PC-3 (cell line): ENCODE measurements around the gene GCM1. TPM values are rescaled to one million over a fixed set of nuclear protein-coding genes. Genes with fewer than 3 reads are reported as not detected.

Experiments used
- ATAC-seq: fragments of 200-7000 bp; cut with Tn5 transposase; 2 replicates; pipeline ENCODE4 v1.9.1; 2020; ENCODE audit warnings: mild to moderate bottlenecking, moderate library complexity
- BruUV-seq: library from RNA; stranded (reverse); fragments of 400-500 nt; replicated peaks from 2 replicates; lab custom pipeline; 2021; lab: Mats Ljungman, UMichigan
- CTCF ChIA-PET: fragments of 300-600 bp; sonication (Branson Sonifier 250); formaldehyde crosslinking; loops from one replicate; lab custom pipeline; 2022; ENCODE audit warnings: antibody characterized with exemption; lab: Charles Lee
- POLR2A ChIA-PET: fragments of 300-600 bp; sonication (Branson Sonifier 250); formaldehyde crosslinking; loops from one replicate; lab custom pipeline; 2022; ENCODE audit warnings: antibody characterized with exemption; ENCODE audit not compliant: unreplicated experiment; lab: Charles Lee
- DNase-seq: peaks from one replicate; pipeline ENCODE4 v3.0.0-alpha.2; 2015
- H2AFZ ChIP-seq: fragments of 300-600 bp; sonication (generic); 2 replicates; pipeline ENCODE4 v1.6.0; 2016; ENCODE audit warnings: antibody characterized with exemption, low read length
- H3F3A ChIP-seq: fragments of 300-600 bp; sonication (generic); one replicate; pipeline ENCODE4 v1.6.0; 2017; ENCODE audit warnings: antibody characterized with exemption, low read length, control low read depth, mild to moderate bottlenecking; ENCODE audit not compliant: unreplicated experiment
- H3K27ac ChIP-seq: fragments of 300-600 bp; sonication (generic); 2 replicates; pipeline ENCODE4 v1.5.1; 2016; ENCODE audit warnings: mild to moderate bottlenecking, low read length
- H3K27me3 ChIP-seq: fragments of 300-600 bp; sonication (generic); 2 replicates; pipeline ENCODE4 v1.6.1; 2016; ENCODE audit warnings: low read length, mixed read lengths
- H3K36me3 ChIP-seq: fragments of 300-600 bp; sonication (generic); 2 replicates; pipeline ENCODE4 v1.6.1; 2016; ENCODE audit warnings: low read depth, mixed run types, low read length, mixed read lengths
- H3K4me1 ChIP-seq: fragments of 300-600 bp; sonication (generic); 2 replicates; pipeline ENCODE4 v1.5.1; 2016; ENCODE audit warnings: low read length; ENCODE audit not compliant: insufficient read depth
- H3K4me2 ChIP-seq: fragments of 300-600 bp; sonication (generic); 2 replicates; pipeline ENCODE4 v1.6.0; 2016; ENCODE audit warnings: low read length
- H3K4me3 ChIP-seq: fragments of 300-600 bp; sonication (generic); 2 replicates; pipeline ENCODE4 v1.5.1; 2016; ENCODE audit warnings: mild to moderate bottlenecking, low read length, mixed read lengths
- H3K79me2 ChIP-seq: fragments of 300-600 bp; sonication (generic); 2 replicates; pipeline ENCODE4 v1.6.1; 2017; ENCODE audit warnings: low read length, mixed read lengths
- H3K9ac ChIP-seq: fragments of 300-600 bp; sonication (generic); 2 replicates; pipeline ENCODE4 v1.6.0; 2016; ENCODE audit warnings: mild to moderate bottlenecking, low read length
- H3K9me2 ChIP-seq: fragments of 300-600 bp; sonication (generic); replicated peaks from 2 replicates; pipeline ENCODE4 v1.6.1; 2016; ENCODE audit warnings: mixed run types, low read length, mixed read lengths
- H3K9me3 ChIP-seq: fragments of 300-600 bp; sonication (generic); 2 replicates; pipeline ENCODE4 v1.6.1; 2016; ENCODE audit warnings: low read length, mixed read lengths
- H4K20me1 ChIP-seq: fragments of 300-600 bp; sonication (generic); 2 replicates; pipeline ENCODE4 v1.6.1; 2016; ENCODE audit warnings: low read length, mixed read lengths
- CTCF ChIP-seq: fragments of 300-600 bp; sonication (generic); conservative IDR thresholded peaks from 2 replicates; pipeline ENCODE4 v1.5.1; 2017; ENCODE audit warnings: antibody characterized with exemption, low read depth, mild to moderate bottlenecking, low read length
- EZH2 ChIP-seq: fragments of 300-600 bp; sonication (generic); IDR thresholded peaks from one replicate; pipeline ENCODE4 v1.6.1; 2017; ENCODE audit warnings: antibody characterized with exemption, mild to moderate bottlenecking, low read length; ENCODE audit not compliant: unreplicated experiment
- EZH2phosphoT487 ChIP-seq: fragments of 300-600 bp; sonication (generic); IDR thresholded peaks from 2 replicates; pipeline ENCODE4 v1.6.1; 2018; ENCODE audit warnings: mild to moderate bottlenecking, antibody characterized with exemption, low read length, borderline replicate concordance
- intact Hi-C: fragments of 100-400 bp; cut with micrococcal nuclease; formaldehyde crosslinking; loops from 2 replicates; pipeline ENCODE4 v1.9.0; 2023
- total RNA-seq: library from RNA; depleted of rRNA; stranded (reverse); fragments of >200 nt; gene quantifications from 2 replicates; pipeline ENCODE4 v1.2.3, GENCODE V29; 2014

GCM1 gene
- total RNA-seq, 1 experiment from 2014 or later = not detected

GRCh38 chr6:53171605-53172467 lies 23.2 kb upstream of the GCM1 start:
- Histone ChIP-seq H3K36me3 (no peaks in the 10 kb centered on the region; the same call in 1 of the 2 replicates), H3K9me2 (no peaks in the 10 kb centered on the region), H4K20me1 (no peaks in the 10 kb centered on the region), H2AFZ (no peak overlapping the region), H3K27ac (no peak overlapping the region), H3K4me2 (no peak overlapping the region), H3K9me3 (no peaks in the 10 kb centered on the region), H3K9ac (no peak overlapping the region), H3F3A (no peaks in the 10 kb centered on the region), H3K4me3 (no peak overlapping the region), H3K79me2 (no peaks in the 10 kb centered on the region), H3K4me1 (peaks cover 16% of the 10 kb centered on the region), H3K27me3 (no peaks in the 10 kb centered on the region)
- intact Hi-C loops = loop anchor here (1.0 to 10.0 kb wide), 8 partner anchors 67 to 553 kb away; partner anchors contain the start of gene ELOVL5
- peak; percentile 89 for DNase-seq
- CTCF ChIA-PET = interaction anchor here (0.5 to 1.0 kb wide), 7 partner anchors 57 to 313 kb away, joined by 3 to 6 read pairs (median 4); no protein-coding TSS in a partner anchor
- ATAC-seq = peak; percentile 70
- TF ChIP-seq EZH2 (no peak), CTCF (peak; percentile 100)
- POLR2A ChIA-PET = no interaction called here
- no TSS peak for BruUV-seq

- H3K9ac ChIP-seq = no peak overlapping the region
- no peaks in the 10 kb centered on the region; the same call in 1 of the 2 replicates for H3K36me3 ChIP-seq
- ChIA-PET POLR2A (interaction anchor here (0.6 kb wide), 1 partner anchor 279 kb away, joined by 5 read pairs; no protein-coding TSS in a partner anchor), CTCF (interaction anchor here (0.7 to 1.3 kb wide), 3 partner anchors 49 to 298 kb away, joined by 3 to 8 read pairs (median 4); no protein-coding TSS in a partner anchor)
- no peak overlapping the region for H3K4me3 ChIP-seq
- BruUV-seq = no TSS peak
- H4K20me1 ChIP-seq = no peaks in the 10 kb centered on the region
- no peak for TF ChIP-seq EZH2phosphoT487
- TF ChIP-seq CTCF = no peak
- no peak for TF ChIP-seq EZH2
- no peaks in the 10 kb centered on the region for H3K9me2 ChIP-seq
- H2AFZ ChIP-seq = peak overlapping the region; percentile 67
- DNase-seq (peak; percentile 86), ATAC-seq (peak; percentile 78)
- no peaks in the 10 kb centered on the region for H3K79me2 ChIP-seq
- H3K4me1 ChIP-seq = peaks cover 16% of the 10 kb centered on the region
- no peaks in the 10 kb centered on the region for H3K27me3 ChIP-seq
- no peaks in the 10 kb centered on the region; the same call in 1 of the 2 replicates for H3K9me3 ChIP-seq
- H3F3A ChIP-seq = no peaks in the 10 kb centered on the region
- H3K27ac ChIP-seq = 0 out of 2 replicates have a peak overlapping the region, but pooled peaks have one; percentile 14
- intact Hi-C loops = loop anchor here (1.0 kb wide), 1 partner anchor 56 kb away; no protein-coding TSS in a partner anchor
- H3K4me2 ChIP-seq = peak overlapping the region; percentile 41
These were observed 20.1 kb upstream of the GCM1 start for GRCh38 chr6:53168516-53169267.
